ENCODE measurements around the gene SPTLC1. TPM values are rescaled to one million over a fixed set of nuclear protein-coding genes. Genes with fewer than 3 reads are reported as not detected.

SPTLC1 gene
- total RNA-seq, 1 donor from 2014 or later = 45.9 TPM

DNA sequence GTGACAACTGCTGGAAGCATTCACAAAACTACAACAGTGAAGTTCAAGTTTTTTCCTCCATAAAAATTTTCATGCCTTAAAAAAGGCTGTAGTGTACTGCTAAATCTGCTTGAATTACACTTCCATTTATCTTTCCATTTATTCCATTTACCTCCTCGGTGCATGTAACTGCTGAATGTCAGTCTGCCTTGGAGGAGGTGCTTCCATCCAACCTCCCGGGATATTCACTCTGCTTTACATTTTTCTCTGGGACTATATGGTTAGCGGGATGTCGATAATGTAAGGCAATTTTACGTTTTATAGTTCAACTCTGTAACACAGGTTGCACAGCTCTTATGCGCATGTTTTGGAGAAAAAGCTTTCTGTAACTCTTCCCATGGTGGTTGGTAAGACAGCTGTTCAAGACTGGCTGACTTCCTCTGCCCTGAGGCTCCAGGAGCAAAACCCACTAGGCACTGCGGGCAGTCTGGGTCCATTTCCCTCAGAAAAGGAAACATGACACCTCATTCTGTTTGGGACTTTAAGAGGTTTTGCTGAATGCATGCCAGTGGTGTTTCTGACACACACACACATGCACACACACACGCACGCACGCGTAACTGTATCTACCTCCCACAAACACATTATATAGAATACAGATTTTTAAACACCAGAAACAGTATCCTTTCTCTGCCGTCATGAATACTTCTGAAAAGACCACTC is 66.1 kb downstream of the SPTLC1 start:
- Mint-ChIP-seq H3K27ac (ENCODE audit: unreplicated experiment) (peak overlapping the region; percentile 60), H3K27me3 (ENCODE audit: unreplicated experiment) (no peaks in the 10 kb centered on the region), H3K9me3 (ENCODE audit: unreplicated experiment) (peaks cover 2% of the 10 kb centered on the region), H3K36me3 (ENCODE audit: unreplicated experiment) (peaks cover 15% of the 10 kb centered on the region), H3K4me3 (ENCODE audit: unreplicated experiment) (peak overlapping the region; percentile 7), H3K4me1 (ENCODE audit: low read depth, unreplicated experiment) (peaks cover 14% of the 10 kb centered on the region)
- DNase-seq = peak; percentile 39
- TF ChIP-seq, protein P1, sequence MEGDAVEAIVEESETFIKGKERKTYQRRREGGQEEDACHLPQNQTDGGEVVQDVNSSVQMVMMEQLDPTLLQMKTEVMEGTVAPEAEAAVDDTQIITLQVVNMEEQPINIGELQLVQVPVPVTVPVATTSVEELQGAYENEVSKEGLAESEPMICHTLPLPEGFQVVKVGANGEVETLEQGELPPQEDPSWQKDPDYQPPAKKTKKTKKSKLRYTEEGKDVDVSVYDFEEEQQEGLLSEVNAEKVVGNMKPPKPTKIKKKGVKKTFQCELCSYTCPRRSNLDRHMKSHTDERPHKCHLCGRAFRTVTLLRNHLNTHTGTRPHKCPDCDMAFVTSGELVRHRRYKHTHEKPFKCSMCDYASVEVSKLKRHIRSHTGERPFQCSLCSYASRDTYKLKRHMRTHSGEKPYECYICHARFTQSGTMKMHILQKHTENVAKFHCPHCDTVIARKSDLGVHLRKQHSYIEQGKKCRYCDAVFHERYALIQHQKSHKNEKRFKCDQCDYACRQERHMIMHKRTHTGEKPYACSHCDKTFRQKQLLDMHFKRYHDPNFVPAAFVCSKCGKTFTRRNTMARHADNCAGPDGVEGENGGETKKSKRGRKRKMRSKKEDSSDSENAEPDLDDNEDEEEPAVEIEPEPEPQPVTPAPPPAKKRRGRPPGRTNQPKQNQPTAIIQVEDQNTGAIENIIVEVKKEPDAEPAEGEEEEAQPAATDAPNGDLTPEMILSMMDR (IDR thresholded peaks at IDR 0.05; ENCODE audit: partially characterized antibody, unreplicated experiment) = no peak

DNA sequence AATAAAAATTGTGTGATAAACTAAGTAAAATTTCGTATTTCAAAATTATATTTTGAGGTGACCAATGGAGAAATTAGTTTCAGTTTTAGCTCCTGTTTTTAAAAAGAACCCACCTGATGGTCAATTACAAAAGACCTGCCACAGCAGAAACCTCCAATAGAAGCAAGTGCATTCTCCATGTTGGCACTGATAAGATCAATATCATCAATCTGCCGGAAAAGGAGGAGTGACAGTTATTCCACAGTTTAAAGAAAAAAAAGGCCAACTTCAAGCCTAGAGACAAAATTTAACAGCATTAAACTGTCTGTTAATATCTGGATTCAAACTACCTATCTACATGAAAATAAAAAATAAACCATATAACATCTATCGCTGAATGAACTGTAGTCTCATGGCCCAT is 67.7 kb downstream of the SPTLC1 start:
- no peak for DNase-seq
- Mint-ChIP-seq H3K36me3 (ENCODE audit: unreplicated experiment) (peaks cover 26% of the 10 kb centered on the region), H3K4me1 (ENCODE audit: low read depth, unreplicated experiment) (peaks cover 14% of the 10 kb centered on the region), H3K9me3 (ENCODE audit: unreplicated experiment) (peaks cover 2% of the 10 kb centered on the region), H3K27ac (ENCODE audit: unreplicated experiment) (no peak overlapping the region), H3K27me3 (ENCODE audit: unreplicated experiment) (no peaks in the 10 kb centered on the region), H3K4me3 (ENCODE audit: unreplicated experiment) (no peak overlapping the region)
- TF ChIP-seq, protein P1 (IDR thresholded peaks at IDR 0.05; ENCODE audit: partially characterized antibody, unreplicated experiment) = no peak

GRCh38 chr9:92046676-92047075 is 68.5 kb downstream of the SPTLC1 start:
- H3K27me3 Mint-ChIP-seq (ENCODE audit: unreplicated experiment) = no peaks in the 10 kb centered on the region
- peaks cover 4% of the 10 kb centered on the region for H3K9me3 Mint-ChIP-seq (ENCODE audit: unreplicated experiment)
- H3K4me1 Mint-ChIP-seq (ENCODE audit: low read depth, unreplicated experiment) = peaks cover 14% of the 10 kb centered on the region
- TF ChIP-seq, protein P1 (IDR thresholded peaks at IDR 0.05; ENCODE audit: partially characterized antibody, unreplicated experiment) = no peak
- H3K4me3 Mint-ChIP-seq (ENCODE audit: unreplicated experiment) = no peak overlapping the region
- peaks cover 34% of the 10 kb centered on the region for H3K36me3 Mint-ChIP-seq (ENCODE audit: unreplicated experiment)
- DNase-seq = no peak
- H3K27ac Mint-ChIP-seq (ENCODE audit: unreplicated experiment) = no peak overlapping the region

- DNase-seq = no peak
- peaks cover 14% of the 10 kb centered on the region for H3K4me1 Mint-ChIP-seq (ENCODE audit: low read depth, unreplicated experiment)
- H3K27ac Mint-ChIP-seq (ENCODE audit: unreplicated experiment) = no peak overlapping the region
- H3K4me3 Mint-ChIP-seq (ENCODE audit: unreplicated experiment) = no peak overlapping the region
- H3K36me3 Mint-ChIP-seq (ENCODE audit: unreplicated experiment) = peaks cover 35% of the 10 kb centered on the region
- peaks cover 4% of the 10 kb centered on the region for H3K9me3 Mint-ChIP-seq (ENCODE audit: unreplicated experiment)
- TF ChIP-seq, protein P1 (IDR thresholded peaks at IDR 0.05; ENCODE audit: partially characterized antibody, unreplicated experiment) = no peak
- no peaks in the 10 kb centered on the region for H3K27me3 Mint-ChIP-seq (ENCODE audit: unreplicated experiment)
Measured at GRCh38 chr9:92044936-92045335, 70.3 kb downstream of the SPTLC1 start.

DNA sequence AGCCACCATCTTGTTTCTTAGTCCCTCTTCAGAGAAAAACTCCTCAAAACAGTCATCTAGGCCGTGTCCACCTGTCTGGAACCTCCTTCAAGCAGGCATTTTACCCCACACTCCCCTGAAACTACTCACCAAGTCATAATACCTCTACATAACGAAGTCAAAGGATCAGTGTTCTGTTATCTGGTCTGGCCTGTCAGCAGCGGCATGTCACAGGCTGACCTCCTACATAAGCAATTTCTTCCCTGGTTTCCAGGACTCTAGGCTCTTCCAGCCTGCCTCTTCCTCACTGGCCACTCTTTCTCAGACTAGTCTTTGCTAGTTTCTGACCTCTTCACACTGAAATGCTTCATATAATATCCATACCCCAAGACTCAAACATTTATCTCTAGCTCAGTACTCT is 72.2 kb downstream of the SPTLC1 start:
- Mint-ChIP-seq H3K9me3 (ENCODE audit: unreplicated experiment) (peaks cover 4% of the 10 kb centered on the region), H3K27ac (ENCODE audit: unreplicated experiment) (no peak overlapping the region), H3K4me1 (ENCODE audit: low read depth, unreplicated experiment) (peaks cover 3% of the 10 kb centered on the region), H3K27me3 (ENCODE audit: unreplicated experiment) (no peaks in the 10 kb centered on the region), H3K36me3 (ENCODE audit: unreplicated experiment) (peaks cover 38% of the 10 kb centered on the region), H3K4me3 (ENCODE audit: unreplicated experiment) (no peak overlapping the region)
- TF ChIP-seq, protein P1 (IDR thresholded peaks at IDR 0.05; ENCODE audit: partially characterized antibody, unreplicated experiment) = no peak
- DNase-seq = no peak
